ENCODE measurements around the gene CHST15. TPM values are rescaled to one million over a fixed set of nuclear protein-coding genes. Genes with fewer than 3 reads are reported as not detected.

Gene CHST15
- polyA plus RNA-seq, 1 donor from 2014 or later: 0.79 TPM

DNA sequence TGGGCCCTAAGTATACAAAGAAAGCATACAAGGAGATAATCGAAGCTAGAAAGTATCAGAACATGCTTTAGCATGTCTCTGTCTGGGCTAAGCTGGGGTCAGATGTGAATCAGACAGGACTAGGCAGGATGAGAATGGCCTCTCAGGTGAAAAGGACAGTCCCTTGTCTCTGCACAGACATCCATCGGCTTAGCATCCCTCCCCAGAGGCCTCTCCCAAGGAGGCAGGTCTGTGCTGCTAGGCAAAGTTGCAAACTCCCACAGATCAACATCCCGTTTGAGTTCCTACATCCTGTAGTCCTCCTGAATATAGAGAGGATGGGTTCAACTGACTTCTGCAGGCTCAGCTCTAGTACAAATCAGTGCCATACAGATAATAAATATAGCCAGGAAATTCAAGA is 24.5 kb downstream of the CHST15 start:
- Histone ChIP-seq H3F3A (ENCODE audit: insufficient read depth, low read length, poor library complexity, severe bottlenecking) (no peaks in the 10 kb centered on the region), H3K9me2 (ENCODE audit: insufficient read depth, low read length) (no peaks in the 10 kb centered on the region), H3K4me2 (ENCODE audit: low read length) (no peak overlapping the region), H3K36me3 (ENCODE audit: insufficient read depth, low read length) (no peaks in the 10 kb centered on the region), H2AFZ (ENCODE audit: low read depth, low read length) (no peak overlapping the region), H3K4me3 (ENCODE audit: low read length) (no peak overlapping the region), H3K79me2 (replicated peaks; ENCODE audit: insufficient read depth, low read length) (no peaks in the 10 kb centered on the region), H3K27ac (ENCODE audit: low read length) (no peak overlapping the region), H3K9ac (ENCODE audit: low read length) (no peak overlapping the region), H3K9me3 (ENCODE audit: low read length) (no peaks in the 10 kb centered on the region), H3K27me3 (ENCODE audit: insufficient read depth, low read depth, low read length) (no peaks in the 10 kb centered on the region), H4K20me1 (ENCODE audit: insufficient read depth) (no peaks in the 10 kb centered on the region)
- TF ChIP-seq MXI1 (conservative IDR thresholded peaks at IDR 0.05; ENCODE audit: poor library complexity, severe bottlenecking) (no peak), EP300 (conservative IDR thresholded peaks at IDR 0.05; ENCODE audit: poor library complexity, severe bottlenecking) (no peak), POLR2AphosphoS5 (IDR thresholded peaks at IDR 0.05) (no peak), RAD21 (conservative IDR thresholded peaks at IDR 0.05) (no peak), EZH2 (IDR thresholded peaks at IDR 0.05; ENCODE audit: borderline replicate concordance, insufficient read depth, low read length, poor library complexity, severe bottlenecking) (no peak), SMC3 (conservative IDR thresholded peaks at IDR 0.05; ENCODE audit: poor library complexity) (no peak), TAF1 (IDR thresholded peaks at IDR 0.05; ENCODE audit: low read depth) (no peak)
- TF ChIP-seq, protein P1, sequence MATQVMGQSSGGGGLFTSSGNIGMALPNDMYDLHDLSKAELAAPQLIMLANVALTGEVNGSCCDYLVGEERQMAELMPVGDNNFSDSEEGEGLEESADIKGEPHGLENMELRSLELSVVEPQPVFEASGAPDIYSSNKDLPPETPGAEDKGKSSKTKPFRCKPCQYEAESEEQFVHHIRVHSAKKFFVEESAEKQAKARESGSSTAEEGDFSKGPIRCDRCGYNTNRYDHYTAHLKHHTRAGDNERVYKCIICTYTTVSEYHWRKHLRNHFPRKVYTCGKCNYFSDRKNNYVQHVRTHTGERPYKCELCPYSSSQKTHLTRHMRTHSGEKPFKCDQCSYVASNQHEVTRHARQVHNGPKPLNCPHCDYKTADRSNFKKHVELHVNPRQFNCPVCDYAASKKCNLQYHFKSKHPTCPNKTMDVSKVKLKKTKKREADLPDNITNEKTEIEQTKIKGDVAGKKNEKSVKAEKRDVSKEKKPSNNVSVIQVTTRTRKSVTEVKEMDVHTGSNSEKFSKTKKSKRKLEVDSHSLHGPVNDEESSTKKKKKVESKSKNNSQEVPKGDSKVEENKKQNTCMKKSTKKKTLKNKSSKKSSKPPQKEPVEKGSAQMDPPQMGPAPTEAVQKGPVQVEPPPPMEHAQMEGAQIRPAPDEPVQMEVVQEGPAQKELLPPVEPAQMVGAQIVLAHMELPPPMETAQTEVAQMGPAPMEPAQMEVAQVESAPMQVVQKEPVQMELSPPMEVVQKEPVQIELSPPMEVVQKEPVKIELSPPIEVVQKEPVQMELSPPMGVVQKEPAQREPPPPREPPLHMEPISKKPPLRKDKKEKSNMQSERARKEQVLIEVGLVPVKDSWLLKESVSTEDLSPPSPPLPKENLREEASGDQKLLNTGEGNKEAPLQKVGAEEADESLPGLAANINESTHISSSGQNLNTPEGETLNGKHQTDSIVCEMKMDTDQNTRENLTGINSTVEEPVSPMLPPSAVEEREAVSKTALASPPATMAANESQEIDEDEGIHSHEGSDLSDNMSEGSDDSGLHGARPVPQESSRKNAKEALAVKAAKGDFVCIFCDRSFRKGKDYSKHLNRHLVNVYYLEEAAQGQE (IDR thresholded peaks at IDR 0.05; ENCODE audit: borderline replicate concordance): no peak
- TF ChIP-seq, protein P2, sequence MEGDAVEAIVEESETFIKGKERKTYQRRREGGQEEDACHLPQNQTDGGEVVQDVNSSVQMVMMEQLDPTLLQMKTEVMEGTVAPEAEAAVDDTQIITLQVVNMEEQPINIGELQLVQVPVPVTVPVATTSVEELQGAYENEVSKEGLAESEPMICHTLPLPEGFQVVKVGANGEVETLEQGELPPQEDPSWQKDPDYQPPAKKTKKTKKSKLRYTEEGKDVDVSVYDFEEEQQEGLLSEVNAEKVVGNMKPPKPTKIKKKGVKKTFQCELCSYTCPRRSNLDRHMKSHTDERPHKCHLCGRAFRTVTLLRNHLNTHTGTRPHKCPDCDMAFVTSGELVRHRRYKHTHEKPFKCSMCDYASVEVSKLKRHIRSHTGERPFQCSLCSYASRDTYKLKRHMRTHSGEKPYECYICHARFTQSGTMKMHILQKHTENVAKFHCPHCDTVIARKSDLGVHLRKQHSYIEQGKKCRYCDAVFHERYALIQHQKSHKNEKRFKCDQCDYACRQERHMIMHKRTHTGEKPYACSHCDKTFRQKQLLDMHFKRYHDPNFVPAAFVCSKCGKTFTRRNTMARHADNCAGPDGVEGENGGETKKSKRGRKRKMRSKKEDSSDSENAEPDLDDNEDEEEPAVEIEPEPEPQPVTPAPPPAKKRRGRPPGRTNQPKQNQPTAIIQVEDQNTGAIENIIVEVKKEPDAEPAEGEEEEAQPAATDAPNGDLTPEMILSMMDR (IDR thresholded peaks at IDR 0.05; ENCODE audit: poor library complexity, severe bottlenecking): no peak

DNA sequence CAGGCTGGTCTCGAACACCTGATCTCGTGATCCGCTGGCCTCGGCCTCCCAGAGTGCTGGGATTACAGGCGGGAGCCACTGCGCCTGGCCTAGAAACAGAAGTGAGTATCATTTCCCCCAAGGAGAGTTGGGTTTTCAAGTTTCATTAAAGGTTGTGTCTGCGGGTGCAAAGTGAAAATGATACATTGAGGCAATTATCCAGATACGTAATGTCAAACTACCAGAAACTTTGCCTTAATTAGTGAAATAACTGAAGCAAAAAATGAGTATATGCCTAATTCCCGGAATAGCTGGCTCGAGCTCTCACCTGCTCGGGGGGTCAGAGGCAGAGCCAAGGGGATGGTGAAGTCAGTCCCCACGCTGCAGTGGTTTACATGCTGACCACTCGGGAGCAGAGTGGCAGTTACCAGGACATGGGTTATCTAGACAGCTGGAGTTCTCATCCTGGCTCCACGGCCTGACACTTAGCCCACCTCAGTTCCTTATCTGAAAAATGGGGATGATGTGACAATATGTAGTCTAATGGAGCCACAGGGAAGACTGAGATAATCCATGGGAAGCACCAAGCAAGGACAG is 25.5 kb downstream of the CHST15 start:
- no peak for TF ChIP-seq EP300 (conservative IDR thresholded peaks at IDR 0.05; ENCODE audit: poor library complexity, severe bottlenecking)
- no peak for TF ChIP-seq SMC3 (conservative IDR thresholded peaks at IDR 0.05; ENCODE audit: poor library complexity)
- no peak for TF ChIP-seq POLR2AphosphoS5 (IDR thresholded peaks at IDR 0.05)
- no peak for TF ChIP-seq RAD21 (conservative IDR thresholded peaks at IDR 0.05)
- no peak for TF ChIP-seq TAF1 (IDR thresholded peaks at IDR 0.05; ENCODE audit: low read depth)
- no peak for TF ChIP-seq EZH2 (IDR thresholded peaks at IDR 0.05; ENCODE audit: borderline replicate concordance, insufficient read depth, low read length, poor library complexity, severe bottlenecking)
- TF ChIP-seq, protein P1 (IDR thresholded peaks at IDR 0.05; ENCODE audit: borderline replicate concordance): no peak
- TF ChIP-seq, protein P2 (IDR thresholded peaks at IDR 0.05; ENCODE audit: poor library complexity, severe bottlenecking): no peak
- no peak for TF ChIP-seq MXI1 (conservative IDR thresholded peaks at IDR 0.05; ENCODE audit: poor library complexity, severe bottlenecking)
- Histone ChIP-seq H3K36me3 (ENCODE audit: insufficient read depth, low read length) (no peaks in the 10 kb centered on the region), H4K20me1 (ENCODE audit: insufficient read depth) (no peaks in the 10 kb centered on the region), H3K9me2 (ENCODE audit: insufficient read depth, low read length) (no peaks in the 10 kb centered on the region), H3F3A (ENCODE audit: insufficient read depth, low read length, poor library complexity, severe bottlenecking) (no peaks in the 10 kb centered on the region), H3K4me3 (ENCODE audit: low read length) (no peak overlapping the region), H3K9ac (ENCODE audit: low read length) (no peak overlapping the region), H3K9me3 (ENCODE audit: low read length) (no peaks in the 10 kb centered on the region), H3K79me2 (replicated peaks; ENCODE audit: insufficient read depth, low read length) (no peaks in the 10 kb centered on the region), H3K27ac (ENCODE audit: low read length) (no peak overlapping the region), H3K4me2 (ENCODE audit: low read length) (no peak overlapping the region), H2AFZ (ENCODE audit: low read depth, low read length) (no peak overlapping the region), H3K27me3 (ENCODE audit: insufficient read depth, low read depth, low read length) (no peaks in the 10 kb centered on the region)
